Ishikawa (cell line): ENCODE measurements around the gene KLHDC9.

Experiments used
- CEBPB ChIP-seq: IDR thresholded peaks from 2 replicates; pipeline ENCODE4 v1.6.1; 2012
- CREB1 ChIP-seq: IDR thresholded peaks from 2 replicates; pipeline ENCODE4 v1.6.1; 2012; ENCODE audit warnings: low read depth
- EGR1 ChIP-seq: IDR thresholded peaks from 2 replicates; pipeline ENCODE4 v1.6.1; 2012
- EP300 ChIP-seq: IDR thresholded peaks from 2 replicates; pipeline ENCODE4 v1.6.1; 2012; ENCODE audit warnings: borderline replicate concordance
- FOXM1 ChIP-seq: IDR thresholded peaks from 2 replicates; pipeline ENCODE4 v1.6.1; 2012; ENCODE audit warnings: low read depth, borderline replicate concordance
- NFIC ChIP-seq: IDR thresholded peaks from 2 replicates; pipeline ENCODE4 v1.6.1; 2012
- RAD21 ChIP-seq: IDR thresholded peaks from 2 replicates; pipeline ENCODE4 v1.6.1; 2012; ENCODE audit warnings: low read depth
- TAF1 ChIP-seq: IDR thresholded peaks from 2 replicates; pipeline ENCODE4 v1.6.1; 2012; ENCODE audit warnings: low read depth, mild to moderate bottlenecking
- TCF12 ChIP-seq: IDR thresholded peaks from 2 replicates; pipeline ENCODE4 v1.6.1; 2012; ENCODE audit warnings: low read depth
- TEAD4 ChIP-seq: IDR thresholded peaks from 2 replicates; pipeline ENCODE4 v1.6.1; 2012
- YY1 ChIP-seq: IDR thresholded peaks from 2 replicates; pipeline ENCODE4 v1.6.1; 2012; ENCODE audit warnings: low read depth
- ZBTB7A ChIP-seq: IDR thresholded peaks from 2 replicates; pipeline ENCODE4 v1.6.1; 2012; ENCODE audit warnings: low read depth
- TF ChIP-seq, protein P1 (sequence below): IDR thresholded peaks from 2 replicates; pipeline ENCODE4 v1.6.1; 2012
- TF ChIP-seq, protein P2 (sequence below): IDR thresholded peaks from 2 replicates; pipeline ENCODE4 v1.6.1; 2012; ENCODE audit warnings: low read depth, mild to moderate bottlenecking
- TF ChIP-seq, protein P3 (sequence below): IDR thresholded peaks from 2 replicates; pipeline ENCODE4 v1.6.1; 2012

The KLHDC9 gene

DNA sequence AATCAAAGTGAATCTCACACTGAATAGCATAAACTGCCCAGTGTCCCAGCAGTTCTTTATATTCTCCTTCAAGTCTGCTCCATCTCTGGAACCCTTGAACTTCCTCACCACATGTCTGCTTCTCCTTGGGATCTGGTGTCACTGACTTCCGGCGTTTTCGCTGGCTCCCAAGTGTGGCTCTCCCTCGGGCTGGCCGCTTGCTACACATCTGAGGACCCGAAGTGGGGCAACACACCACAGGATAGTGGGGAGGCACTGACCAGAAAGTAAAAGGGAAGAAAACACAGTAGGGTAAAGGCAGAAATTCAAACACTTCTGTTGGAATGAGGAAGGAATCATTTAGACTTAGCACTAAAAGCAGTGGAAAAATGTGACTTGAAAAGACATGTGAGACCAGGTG lies 24.8 kb downstream of the KLHDC9 start:
- TF ChIP-seq TCF12 (no peak), EP300 (no peak), EGR1 (no peak), CREB1 (no peak), NFIC (no peak), TEAD4 (no peak), TAF1 (no peak), FOXM1 (no peak), ZBTB7A (no peak), CEBPB (no peak), YY1 (no peak), RAD21 (no peak)
- TF ChIP-seq, protein P1, sequence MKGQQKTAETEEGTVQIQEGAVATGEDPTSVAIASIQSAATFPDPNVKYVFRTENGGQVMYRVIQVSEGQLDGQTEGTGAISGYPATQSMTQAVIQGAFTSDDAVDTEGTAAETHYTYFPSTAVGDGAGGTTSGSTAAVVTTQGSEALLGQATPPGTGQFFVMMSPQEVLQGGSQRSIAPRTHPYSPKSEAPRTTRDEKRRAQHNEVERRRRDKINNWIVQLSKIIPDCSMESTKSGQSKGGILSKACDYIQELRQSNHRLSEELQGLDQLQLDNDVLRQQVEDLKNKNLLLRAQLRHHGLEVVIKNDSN: no peak
- TF ChIP-seq, protein P2, sequence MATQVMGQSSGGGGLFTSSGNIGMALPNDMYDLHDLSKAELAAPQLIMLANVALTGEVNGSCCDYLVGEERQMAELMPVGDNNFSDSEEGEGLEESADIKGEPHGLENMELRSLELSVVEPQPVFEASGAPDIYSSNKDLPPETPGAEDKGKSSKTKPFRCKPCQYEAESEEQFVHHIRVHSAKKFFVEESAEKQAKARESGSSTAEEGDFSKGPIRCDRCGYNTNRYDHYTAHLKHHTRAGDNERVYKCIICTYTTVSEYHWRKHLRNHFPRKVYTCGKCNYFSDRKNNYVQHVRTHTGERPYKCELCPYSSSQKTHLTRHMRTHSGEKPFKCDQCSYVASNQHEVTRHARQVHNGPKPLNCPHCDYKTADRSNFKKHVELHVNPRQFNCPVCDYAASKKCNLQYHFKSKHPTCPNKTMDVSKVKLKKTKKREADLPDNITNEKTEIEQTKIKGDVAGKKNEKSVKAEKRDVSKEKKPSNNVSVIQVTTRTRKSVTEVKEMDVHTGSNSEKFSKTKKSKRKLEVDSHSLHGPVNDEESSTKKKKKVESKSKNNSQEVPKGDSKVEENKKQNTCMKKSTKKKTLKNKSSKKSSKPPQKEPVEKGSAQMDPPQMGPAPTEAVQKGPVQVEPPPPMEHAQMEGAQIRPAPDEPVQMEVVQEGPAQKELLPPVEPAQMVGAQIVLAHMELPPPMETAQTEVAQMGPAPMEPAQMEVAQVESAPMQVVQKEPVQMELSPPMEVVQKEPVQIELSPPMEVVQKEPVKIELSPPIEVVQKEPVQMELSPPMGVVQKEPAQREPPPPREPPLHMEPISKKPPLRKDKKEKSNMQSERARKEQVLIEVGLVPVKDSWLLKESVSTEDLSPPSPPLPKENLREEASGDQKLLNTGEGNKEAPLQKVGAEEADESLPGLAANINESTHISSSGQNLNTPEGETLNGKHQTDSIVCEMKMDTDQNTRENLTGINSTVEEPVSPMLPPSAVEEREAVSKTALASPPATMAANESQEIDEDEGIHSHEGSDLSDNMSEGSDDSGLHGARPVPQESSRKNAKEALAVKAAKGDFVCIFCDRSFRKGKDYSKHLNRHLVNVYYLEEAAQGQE: no peak
- TF ChIP-seq, protein P3, sequence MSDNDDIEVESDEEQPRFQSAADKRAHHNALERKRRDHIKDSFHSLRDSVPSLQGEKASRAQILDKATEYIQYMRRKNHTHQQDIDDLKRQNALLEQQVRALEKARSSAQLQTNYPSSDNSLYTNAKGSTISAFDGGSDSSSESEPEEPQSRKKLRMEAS: no peak

DNA sequence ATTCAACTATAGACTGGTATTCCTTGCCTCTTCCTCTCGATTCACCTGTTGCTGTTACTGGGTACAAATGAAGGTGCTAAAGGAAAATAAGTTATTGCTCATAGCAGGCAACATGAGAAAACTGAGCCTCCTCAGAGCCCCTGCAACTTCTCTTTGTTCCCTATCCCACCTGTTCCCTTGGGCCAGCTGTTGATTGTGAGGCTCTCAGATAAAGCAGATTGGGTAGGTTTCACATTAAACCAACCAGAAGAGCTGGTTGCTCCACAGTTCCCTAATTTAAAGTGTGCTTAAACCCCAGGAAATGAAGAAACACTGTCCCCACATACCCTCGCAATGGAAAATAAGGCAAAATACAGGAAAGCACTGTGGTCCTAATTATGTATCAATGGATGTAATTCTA lies 29.5 kb downstream of the KLHDC9 start:
- no peak for TF ChIP-seq FOXM1
- no peak for TF ChIP-seq TEAD4
- TF ChIP-seq ZBTB7A: no peak
- TF ChIP-seq EGR1: no peak

GRCh38 chr1:161128591-161129420 lies 30.6 kb downstream of the KLHDC9 start:
- TF ChIP-seq, protein P2: no peak
- TF ChIP-seq, protein P1: no peak

GRCh38 chr1:161130266-161130665 lies 32.1 kb downstream of the KLHDC9 start:
- TF ChIP-seq, protein P2: no peak
- TF ChIP-seq CREB1 (no peak), YY1 (no peak), TEAD4 (no peak), FOXM1 (no peak), ZBTB7A (no peak), RAD21 (no peak), CEBPB (no peak), NFIC (no peak), EP300 (no peak), EGR1 (no peak)
- TF ChIP-seq, protein P3: no peak
